PFSK-1 (cell line): ENCODE results near the gene CYP27A1.

Source experiments
- FOXP2 ChIP-seq: optimal IDR thresholded peaks from 2 replicates; pipeline ENCODE3; 2011; ENCODE audit warnings: borderline replicate concordance, control low read depth, inconsistent platforms; ENCODE audit not compliant: insufficient read depth; ENCODE audit errors: extremely low read length, extremely low read depth
- POLR2AphosphoS5 ChIP-seq: IDR thresholded peaks from 2 replicates; pipeline ENCODE4 v1.6.1; 2012; ENCODE audit warnings: low read depth, mild to moderate bottlenecking, control low read depth, low read length, moderate library complexity
- SIN3A ChIP-seq: IDR thresholded peaks from 2 replicates; pipeline ENCODE4 v1.6.1; 2012; ENCODE audit warnings: mild to moderate bottlenecking, low read length, moderate library complexity, borderline replicate concordance; ENCODE audit not compliant: insufficient read depth
- TAF1 ChIP-seq: IDR thresholded peaks from 2 replicates; pipeline ENCODE4 v1.6.1; 2012; ENCODE audit warnings: low read length, control low read depth, borderline replicate concordance; ENCODE audit not compliant: insufficient read depth
- TF ChIP-seq, protein P1 (sequence below), 2 experiments: IDR thresholded peaks; 2 replicates each; pipeline versions ENCODE4 v1.6.1 to v1.8.0; 2011 to 2012; ENCODE audit warnings: low read depth in 2 of 2, low read length in 2 of 2, control low read depth in 1 of 2, inconsistent platforms in 1 of 2, mild to moderate bottlenecking in 1 of 2, moderate library complexity in 1 of 2; ENCODE audit not compliant: insufficient read depth in 1 of 2

DNA sequence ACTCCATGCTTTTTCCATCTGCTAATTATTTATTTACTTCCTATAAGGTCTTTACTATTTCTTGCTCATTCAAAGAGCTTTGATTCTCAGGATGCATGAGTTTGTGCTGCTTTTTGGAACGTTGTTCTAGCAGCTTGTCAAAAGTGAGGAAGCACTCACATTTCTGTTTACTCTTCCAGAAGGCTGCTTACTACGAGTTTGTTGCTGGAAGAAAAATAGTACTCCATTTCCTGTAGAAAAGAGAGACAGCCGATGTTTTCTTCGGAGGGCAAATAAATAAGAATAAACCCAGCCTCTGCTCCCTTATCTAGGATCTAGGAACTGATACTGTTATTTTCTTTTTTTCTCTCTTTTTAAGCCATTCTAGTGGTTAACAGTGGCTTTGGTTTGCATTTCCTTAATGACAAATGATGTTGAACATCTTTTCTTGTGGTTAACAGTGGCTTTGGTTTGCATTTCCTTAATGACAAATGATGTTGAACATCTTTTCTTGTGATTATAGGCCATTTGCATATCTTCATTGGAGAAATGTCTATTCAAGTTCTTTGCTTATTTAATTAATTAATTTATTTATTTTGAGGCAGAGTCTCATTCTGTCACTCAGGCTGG is 20.5 kb downstream of the CYP27A1 start:
- TF ChIP-seq, protein P1, sequence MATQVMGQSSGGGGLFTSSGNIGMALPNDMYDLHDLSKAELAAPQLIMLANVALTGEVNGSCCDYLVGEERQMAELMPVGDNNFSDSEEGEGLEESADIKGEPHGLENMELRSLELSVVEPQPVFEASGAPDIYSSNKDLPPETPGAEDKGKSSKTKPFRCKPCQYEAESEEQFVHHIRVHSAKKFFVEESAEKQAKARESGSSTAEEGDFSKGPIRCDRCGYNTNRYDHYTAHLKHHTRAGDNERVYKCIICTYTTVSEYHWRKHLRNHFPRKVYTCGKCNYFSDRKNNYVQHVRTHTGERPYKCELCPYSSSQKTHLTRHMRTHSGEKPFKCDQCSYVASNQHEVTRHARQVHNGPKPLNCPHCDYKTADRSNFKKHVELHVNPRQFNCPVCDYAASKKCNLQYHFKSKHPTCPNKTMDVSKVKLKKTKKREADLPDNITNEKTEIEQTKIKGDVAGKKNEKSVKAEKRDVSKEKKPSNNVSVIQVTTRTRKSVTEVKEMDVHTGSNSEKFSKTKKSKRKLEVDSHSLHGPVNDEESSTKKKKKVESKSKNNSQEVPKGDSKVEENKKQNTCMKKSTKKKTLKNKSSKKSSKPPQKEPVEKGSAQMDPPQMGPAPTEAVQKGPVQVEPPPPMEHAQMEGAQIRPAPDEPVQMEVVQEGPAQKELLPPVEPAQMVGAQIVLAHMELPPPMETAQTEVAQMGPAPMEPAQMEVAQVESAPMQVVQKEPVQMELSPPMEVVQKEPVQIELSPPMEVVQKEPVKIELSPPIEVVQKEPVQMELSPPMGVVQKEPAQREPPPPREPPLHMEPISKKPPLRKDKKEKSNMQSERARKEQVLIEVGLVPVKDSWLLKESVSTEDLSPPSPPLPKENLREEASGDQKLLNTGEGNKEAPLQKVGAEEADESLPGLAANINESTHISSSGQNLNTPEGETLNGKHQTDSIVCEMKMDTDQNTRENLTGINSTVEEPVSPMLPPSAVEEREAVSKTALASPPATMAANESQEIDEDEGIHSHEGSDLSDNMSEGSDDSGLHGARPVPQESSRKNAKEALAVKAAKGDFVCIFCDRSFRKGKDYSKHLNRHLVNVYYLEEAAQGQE (IDR thresholded peaks at IDR 0.05; ENCODE audit: insufficient read depth in 1 of 2, low read depth in 2 of 2, low read length in 2 of 2): no peak
- no peak for TF ChIP-seq TAF1
- no peak for TF ChIP-seq FOXP2
- no peak for TF ChIP-seq POLR2AphosphoS5
- TF ChIP-seq SIN3A: no peak
